Femur (tissue), 1 donor: ENCODE measurements around the gene LETMD1.
"Not testable (repeated sequence)": the region's sequence is repeated elsewhere in the genome, so short reads cannot be mapped to it uniquely, and the experiment has no call there.

Experiments used
- DNase-seq: peaks from one replicate; pipeline ENCODE4 v3.0.0-alpha.2; 2017

Gene LETMD1

GRCh38 chr12:51047655-51048540 is at the start of gene LETMD1:
Gene LETMD1 (plus strand): TSS chr12:51048327. CDS start chr12:51048357, 30 bp downstream.
- DNase-seq: peak; percentile 98

GRCh38 chr12:50999093-50999492 is 49.0 kb upstream of the LETMD1 start:
- DNase-seq: no peak

- no peak for DNase-seq
Observed at GRCh38 chr12:51000245-51000644, 47.9 kb upstream of the LETMD1 start.

- no peak for DNase-seq
Observed at GRCh38 chr12:51001799-51002198, 46.3 kb upstream of the LETMD1 start.

GRCh38 chr12:51004504-51004903 is 43.6 kb upstream of the LETMD1 start:
- no peak for DNase-seq

- DNase-seq: no peak
Observed at GRCh38 chr12:51005030-51005429, 43.1 kb upstream of the LETMD1 start.

GRCh38 chr12:51005671-51006070 is 42.5 kb upstream of the LETMD1 start:
- no peak for DNase-seq

- DNase-seq: no peak
Observed at GRCh38 chr12:51008329-51009055, 39.6 kb upstream of the LETMD1 start.

- DNase-seq: peak; percentile 44
Observed at GRCh38 chr12:51009056-51009440, 39.1 kb upstream of the LETMD1 start.

GRCh38 chr12:51011955-51012354 is 36.2 kb upstream of the LETMD1 start:
- DNase-seq: no peak

- DNase-seq: no peak
Observed at GRCh38 chr12:51012570-51013236, 35.4 kb upstream of the LETMD1 start.

- no peak for DNase-seq
Observed at GRCh38 chr12:51013441-51013840, 34.7 kb upstream of the LETMD1 start.

GRCh38 chr12:51014467-51014866 is 33.7 kb upstream of the LETMD1 start:
- DNase-seq: not testable (repeated sequence)

- DNase-seq: no peak
Observed at GRCh38 chr12:51017452-51017851, 30.7 kb upstream of the LETMD1 start.

- no peak for DNase-seq
Observed at GRCh38 chr12:51018956-51019355, 29.2 kb upstream of the LETMD1 start.

- no peak for DNase-seq
Observed at GRCh38 chr12:51019927-51020326, 28.2 kb upstream of the LETMD1 start.

GRCh38 chr12:51020448-51021182 is 27.5 kb upstream of the LETMD1 start:
- DNase-seq: no peak

- DNase-seq: no peak
Observed at GRCh38 chr12:51021694-51022093, 26.4 kb upstream of the LETMD1 start.

GRCh38 chr12:51023625-51024382 is 24.3 kb upstream of the LETMD1 start:
- DNase-seq: no peak

GRCh38 chr12:51025338-51025835 is 22.7 kb upstream of the LETMD1 start:
- DNase-seq: no peak

- DNase-seq: peak; percentile 97
Observed at GRCh38 chr12:51025836-51026638, 22.1 kb upstream of the LETMD1 start, which contains the start of gene SLC11A2. Gene SLC11A2 (minus strand): TSS chr12:51026384. CDS start chr12:51010728, 15,656 bp downstream.
